SK-N-SH treated with all-trans-retinoic acid at 6 μM for 48 hours (cell line): Measurements from ENCODE around the gene DISP3.

Experiments
- ATAC-seq: fragments of 200-7000 bp; cut with Tn5 transposase; 3 replicates; pipeline ENCODE4 v1.9.1; 2020; ENCODE audit warnings: mild to moderate bottlenecking, moderate library complexity
- ARNTL ChIP-seq: fragments of 450-650 bp; formaldehyde crosslinking; IDR thresholded peaks from 2 replicates; pipeline ENCODE4 v1.5.0; 2020; ENCODE audit warnings: low read depth, mild to moderate bottlenecking, moderate library complexity, borderline replicate concordance
- BACH2 ChIP-seq: fragments of 250-450 bp; sonication (Bioruptor Pico); IDR thresholded peaks from 2 replicates; pipeline ENCODE4 v1.9.0; 2021; ENCODE audit warnings: mild to moderate bottlenecking, borderline replicate concordance
- CSDC2 ChIP-seq: fragments of 250-450 bp; sonication (Bioruptor Pico); IDR thresholded peaks from 2 replicates; pipeline ENCODE4 v1.5.0; 2020; ENCODE audit warnings: mild to moderate bottlenecking, moderate library complexity
- ESRRG ChIP-seq: fragments of 250-450 bp; sonication (Bioruptor Pico); IDR thresholded peaks from 2 replicates; pipeline ENCODE4 v1.6.1; 2021; ENCODE audit warnings: mild to moderate bottlenecking
- GLIS3 ChIP-seq: fragments of 250-450 bp; sonication (Bioruptor Pico); IDR thresholded peaks from 2 replicates; pipeline ENCODE4 v1.5.0; 2020; ENCODE audit warnings: mild to moderate bottlenecking, moderate library complexity
- ISL1 ChIP-seq: fragments of 250-450 bp; sonication (Bioruptor Pico); IDR thresholded peaks from 2 replicates; pipeline ENCODE4 v2.1.2; 2022; ENCODE audit warnings: mild to moderate bottlenecking, moderate library complexity
- RARB ChIP-seq: fragments of 250-450 bp; sonication (Bioruptor Pico); IDR thresholded peaks from 2 replicates; pipeline ENCODE4 v1.8.0; 2021; ENCODE audit warnings: mild to moderate bottlenecking, moderate library complexity
- SNAI2 ChIP-seq: fragments of 250-450 bp; sonication (Bioruptor Pico); IDR thresholded peaks from 2 replicates; pipeline ENCODE4 v1.5.0; 2020; ENCODE audit warnings: mild to moderate bottlenecking, moderate library complexity
- TCF4 ChIP-seq: fragments of 250-450 bp; sonication (Bioruptor Pico); IDR thresholded peaks from 2 replicates; pipeline ENCODE4 v1.8.0; 2021; ENCODE audit warnings: mild to moderate bottlenecking, moderate library complexity, borderline replicate concordance
- TOX ChIP-seq: fragments of 250-450 bp; sonication (Bioruptor Pico); IDR thresholded peaks from 2 replicates; pipeline ENCODE4 v1.8.0; 2021; ENCODE audit warnings: mild to moderate bottlenecking, moderate library complexity, borderline replicate concordance
- ZC3H10 ChIP-seq: fragments of 250-450 bp; sonication (Bioruptor Pico); IDR thresholded peaks from 2 replicates; pipeline ENCODE4 v1.5.1; 2021; ENCODE audit warnings: mild to moderate bottlenecking, moderate library complexity
- ZFP3 ChIP-seq: fragments of 250-450 bp; sonication (Bioruptor Pico); IDR thresholded peaks from 2 replicates; pipeline ENCODE4 v1.5.0; 2020; ENCODE audit warnings: mild to moderate bottlenecking, moderate library complexity
- ZFP30 ChIP-seq: fragments of 450-650 bp; formaldehyde crosslinking; IDR thresholded peaks from 2 replicates; pipeline ENCODE4 v1.5.0; 2022; ENCODE audit warnings: mild to moderate bottlenecking, moderate library complexity
- ZNF565 ChIP-seq: fragments of 450-650 bp; formaldehyde crosslinking; conservative IDR thresholded peaks from 2 replicates; pipeline ENCODE4 v1.5.0; 2020; ENCODE audit warnings: low read depth, mild to moderate bottlenecking, moderate library complexity
- ZNF70 ChIP-seq: fragments of 450-650 bp; formaldehyde crosslinking; IDR thresholded peaks from 2 replicates; pipeline ENCODE4 v1.5.0; 2020; ENCODE audit warnings: mild to moderate bottlenecking, moderate library complexity
- ZNF8 ChIP-seq: fragments of 450-650 bp; formaldehyde crosslinking; IDR thresholded peaks from 2 replicates; pipeline ENCODE4 v1.5.0; 2020; ENCODE audit warnings: mild to moderate bottlenecking, moderate library complexity
- TF ChIP-seq, protein P1 (sequence below): fragments of 250-450 bp; sonication (Bioruptor Pico); IDR thresholded peaks from 2 replicates; pipeline ENCODE4 v1.8.0; 2020; ENCODE audit warnings: mild to moderate bottlenecking, moderate library complexity, borderline replicate concordance
- TF ChIP-seq, protein P2 (sequence below): fragments of 250-450 bp; sonication (Bioruptor Pico); IDR thresholded peaks from 2 replicates; pipeline ENCODE4 v1.5.1; 2021; ENCODE audit warnings: mild to moderate bottlenecking, moderate library complexity
- TF ChIP-seq, protein P3 (sequence below): fragments of 250-450 bp; sonication (Bioruptor Pico); IDR thresholded peaks from 2 replicates; pipeline ENCODE4 v1.5.0; 2020; ENCODE audit warnings: mild to moderate bottlenecking, moderate library complexity
- TF ChIP-seq, protein P4 (sequence below): fragments of 250-450 bp; sonication (Bioruptor Pico); IDR thresholded peaks from 2 replicates; pipeline ENCODE4 v1.8.0; 2021; ENCODE audit warnings: low read depth, mild to moderate bottlenecking, moderate library complexity, borderline replicate concordance
- TF ChIP-seq, protein P5 (sequence below): fragments of 250-450 bp; sonication (Bioruptor Pico); IDR thresholded peaks from 2 replicates; pipeline ENCODE4 v1.5.1; 2020; ENCODE audit warnings: low read depth, mild to moderate bottlenecking, moderate library complexity

Gene DISP3

DNA sequence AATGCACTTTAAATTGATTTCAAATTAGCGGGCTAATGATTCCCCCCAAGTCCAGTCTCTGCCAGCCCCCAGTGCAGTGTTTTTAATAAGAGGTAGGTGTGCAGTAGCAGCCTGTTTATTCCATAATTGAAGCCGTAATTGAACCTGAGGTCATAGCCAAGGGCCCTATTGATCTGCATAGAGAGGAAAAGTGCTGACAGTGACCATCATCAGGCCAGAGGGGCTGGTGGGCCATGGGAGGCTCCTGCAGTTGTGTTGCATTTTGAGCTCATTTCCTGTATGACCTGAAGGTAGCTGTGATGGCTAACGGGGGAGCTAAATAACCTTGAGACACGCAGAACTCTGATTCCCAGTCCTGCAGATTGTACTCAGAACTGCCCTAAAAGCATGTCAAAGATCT lies 67.5 kb downstream of the DISP3 start:
- TF ChIP-seq, protein P1, sequence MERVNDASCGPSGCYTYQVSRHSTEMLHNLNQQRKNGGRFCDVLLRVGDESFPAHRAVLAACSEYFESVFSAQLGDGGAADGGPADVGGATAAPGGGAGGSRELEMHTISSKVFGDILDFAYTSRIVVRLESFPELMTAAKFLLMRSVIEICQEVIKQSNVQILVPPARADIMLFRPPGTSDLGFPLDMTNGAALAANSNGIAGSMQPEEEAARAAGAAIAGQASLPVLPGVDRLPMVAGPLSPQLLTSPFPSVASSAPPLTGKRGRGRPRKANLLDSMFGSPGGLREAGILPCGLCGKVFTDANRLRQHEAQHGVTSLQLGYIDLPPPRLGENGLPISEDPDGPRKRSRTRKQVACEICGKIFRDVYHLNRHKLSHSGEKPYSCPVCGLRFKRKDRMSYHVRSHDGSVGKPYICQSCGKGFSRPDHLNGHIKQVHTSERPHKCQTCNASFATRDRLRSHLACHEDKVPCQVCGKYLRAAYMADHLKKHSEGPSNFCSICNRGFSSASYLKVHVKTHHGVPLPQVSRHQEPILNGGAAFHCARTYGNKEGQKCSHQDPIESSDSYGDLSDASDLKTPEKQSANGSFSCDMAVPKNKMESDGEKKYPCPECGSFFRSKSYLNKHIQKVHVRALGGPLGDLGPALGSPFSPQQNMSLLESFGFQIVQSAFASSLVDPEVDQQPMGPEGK (CRISPR knock-in tag) = no peak
- TF ChIP-seq GLIS3 (CRISPR knock-in tag) (no peak), RARB (CRISPR knock-in tag) (no peak), ZFP3 (CRISPR knock-in tag) (no peak), ARNTL (CRISPR knock-in tag) (no peak), ZNF8 (no peak), SNAI2 (CRISPR knock-in tag) (no peak), BACH2 (CRISPR knock-in tag) (no peak), ZFP30 (CRISPR knock-in tag) (no peak), TCF4 (CRISPR knock-in tag) (no peak), CSDC2 (CRISPR knock-in tag) (no peak), ESRRG (no peak), ISL1 (CRISPR knock-in tag) (no peak), TOX (CRISPR knock-in tag) (no peak), ZC3H10 (CRISPR knock-in tag) (no peak)
- TF ChIP-seq, protein P2, sequence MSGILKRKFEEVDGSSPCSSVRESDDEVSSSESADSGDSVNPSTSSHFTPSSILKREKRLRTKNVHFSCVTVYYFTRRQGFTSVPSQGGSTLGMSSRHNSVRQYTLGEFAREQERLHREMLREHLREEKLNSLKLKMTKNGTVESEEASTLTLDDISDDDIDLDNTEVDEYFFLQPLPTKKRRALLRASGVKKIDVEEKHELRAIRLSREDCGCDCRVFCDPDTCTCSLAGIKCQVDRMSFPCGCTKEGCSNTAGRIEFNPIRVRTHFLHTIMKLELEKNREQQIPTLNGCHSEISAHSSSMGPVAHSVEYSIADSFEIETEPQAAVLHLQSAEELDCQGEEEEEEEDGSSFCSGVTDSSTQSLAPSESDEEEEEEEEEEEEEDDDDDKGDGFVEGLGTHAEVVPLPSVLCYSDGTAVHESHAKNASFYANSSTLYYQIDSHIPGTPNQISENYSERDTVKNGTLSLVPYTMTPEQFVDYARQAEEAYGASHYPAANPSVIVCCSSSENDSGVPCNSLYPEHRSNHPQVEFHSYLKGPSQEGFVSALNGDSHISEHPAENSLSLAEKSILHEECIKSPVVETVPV = no peak
- TF ChIP-seq, protein P3, sequence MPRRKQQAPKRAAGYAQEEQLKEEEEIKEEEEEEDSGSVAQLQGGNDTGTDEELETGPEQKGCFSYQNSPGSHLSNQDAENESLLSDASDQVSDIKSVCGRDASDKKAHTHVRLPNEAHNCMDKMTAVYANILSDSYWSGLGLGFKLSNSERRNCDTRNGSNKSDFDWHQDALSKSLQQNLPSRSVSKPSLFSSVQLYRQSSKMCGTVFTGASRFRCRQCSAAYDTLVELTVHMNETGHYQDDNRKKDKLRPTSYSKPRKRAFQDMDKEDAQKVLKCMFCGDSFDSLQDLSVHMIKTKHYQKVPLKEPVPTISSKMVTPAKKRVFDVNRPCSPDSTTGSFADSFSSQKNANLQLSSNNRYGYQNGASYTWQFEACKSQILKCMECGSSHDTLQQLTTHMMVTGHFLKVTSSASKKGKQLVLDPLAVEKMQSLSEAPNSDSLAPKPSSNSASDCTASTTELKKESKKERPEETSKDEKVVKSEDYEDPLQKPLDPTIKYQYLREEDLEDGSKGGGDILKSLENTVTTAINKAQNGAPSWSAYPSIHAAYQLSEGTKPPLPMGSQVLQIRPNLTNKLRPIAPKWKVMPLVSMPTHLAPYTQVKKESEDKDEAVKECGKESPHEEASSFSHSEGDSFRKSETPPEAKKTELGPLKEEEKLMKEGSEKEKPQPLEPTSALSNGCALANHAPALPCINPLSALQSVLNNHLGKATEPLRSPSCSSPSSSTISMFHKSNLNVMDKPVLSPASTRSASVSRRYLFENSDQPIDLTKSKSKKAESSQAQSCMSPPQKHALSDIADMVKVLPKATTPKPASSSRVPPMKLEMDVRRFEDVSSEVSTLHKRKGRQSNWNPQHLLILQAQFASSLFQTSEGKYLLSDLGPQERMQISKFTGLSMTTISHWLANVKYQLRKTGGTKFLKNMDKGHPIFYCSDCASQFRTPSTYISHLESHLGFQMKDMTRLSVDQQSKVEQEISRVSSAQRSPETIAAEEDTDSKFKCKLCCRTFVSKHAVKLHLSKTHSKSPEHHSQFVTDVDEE (CRISPR knock-in tag) = no peak
- TF ChIP-seq, protein P4, sequence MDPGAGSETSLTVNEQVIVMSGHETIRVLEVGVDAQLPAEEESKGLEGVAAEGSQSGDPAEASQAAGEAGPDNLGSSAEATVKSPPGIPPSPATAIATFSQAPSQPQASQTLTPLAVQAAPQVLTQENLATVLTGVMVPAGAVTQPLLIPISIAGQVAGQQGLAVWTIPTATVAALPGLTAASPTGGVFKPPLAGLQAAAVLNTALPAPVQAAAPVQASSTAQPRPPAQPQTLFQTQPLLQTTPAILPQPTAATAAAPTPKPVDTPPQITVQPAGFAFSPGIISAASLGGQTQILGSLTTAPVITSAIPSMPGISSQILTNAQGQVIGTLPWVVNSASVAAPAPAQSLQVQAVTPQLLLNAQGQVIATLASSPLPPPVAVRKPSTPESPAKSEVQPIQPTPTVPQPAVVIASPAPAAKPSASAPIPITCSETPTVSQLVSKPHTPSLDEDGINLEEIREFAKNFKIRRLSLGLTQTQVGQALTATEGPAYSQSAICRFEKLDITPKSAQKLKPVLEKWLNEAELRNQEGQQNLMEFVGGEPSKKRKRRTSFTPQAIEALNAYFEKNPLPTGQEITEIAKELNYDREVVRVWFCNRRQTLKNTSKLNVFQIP (CRISPR knock-in tag) = no peak
- TF ChIP-seq, protein P5, sequence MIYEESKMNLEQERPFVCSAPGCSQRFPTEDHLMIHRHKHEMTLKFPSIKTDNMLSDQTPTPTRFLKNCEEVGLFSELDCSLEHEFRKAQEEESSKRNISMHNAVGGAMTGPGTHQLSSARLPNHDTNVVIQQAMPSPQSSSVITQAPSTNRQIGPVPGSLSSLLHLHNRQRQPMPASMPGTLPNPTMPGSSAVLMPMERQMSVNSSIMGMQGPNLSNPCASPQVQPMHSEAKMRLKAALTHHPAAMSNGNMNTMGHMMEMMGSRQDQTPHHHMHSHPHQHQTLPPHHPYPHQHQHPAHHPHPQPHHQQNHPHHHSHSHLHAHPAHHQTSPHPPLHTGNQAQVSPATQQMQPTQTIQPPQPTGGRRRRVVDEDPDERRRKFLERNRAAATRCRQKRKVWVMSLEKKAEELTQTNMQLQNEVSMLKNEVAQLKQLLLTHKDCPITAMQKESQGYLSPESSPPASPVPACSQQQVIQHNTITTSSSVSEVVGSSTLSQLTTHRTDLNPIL (CRISPR knock-in tag) = no peak
- ATAC-seq = no peak

DNA sequence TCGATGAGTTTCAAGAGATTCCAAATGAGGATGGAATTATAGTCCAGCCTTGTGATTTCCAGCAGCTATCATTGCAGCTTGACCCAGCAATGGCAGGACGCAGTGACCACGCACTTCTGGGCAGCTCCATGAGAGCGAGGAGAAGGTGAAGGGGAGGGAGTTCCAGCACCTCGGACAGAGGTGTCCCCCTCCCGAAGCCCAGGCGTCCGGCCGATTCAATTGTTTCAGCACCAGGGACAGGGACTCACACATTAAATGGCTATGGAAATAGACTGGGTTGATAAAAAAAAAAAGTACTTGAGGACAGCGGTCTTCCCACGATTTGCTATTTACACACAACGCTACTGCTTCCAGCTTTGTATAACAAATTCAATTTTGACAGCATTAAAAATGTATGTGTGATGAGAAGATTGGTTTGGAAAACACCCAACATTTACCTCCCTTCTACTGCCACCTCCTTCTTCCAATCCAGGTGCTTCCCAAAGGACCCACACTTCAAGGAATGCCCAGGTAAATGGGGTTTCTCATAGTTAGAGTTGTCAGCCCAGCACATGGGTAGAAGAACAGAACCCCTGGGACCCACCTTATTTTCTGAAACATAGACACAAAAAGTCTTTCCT lies 71.8 kb downstream of the DISP3 start:
- ATAC-seq = peak; percentile 66
- TF ChIP-seq ZNF565 (CRISPR knock-in tag) = no peak
- TF ChIP-seq CSDC2 (CRISPR knock-in tag) = peak; percentile 96
- TF ChIP-seq, protein P4 (CRISPR knock-in tag) = no peak
- TF ChIP-seq GLIS3 (CRISPR knock-in tag) = no peak
- peak; percentile 69 for TF ChIP-seq ZFP3 (CRISPR knock-in tag)
- TF ChIP-seq, protein P2 = no peak
- TF ChIP-seq ZNF70 (CRISPR knock-in tag) = no peak
- no peak for TF ChIP-seq RARB (CRISPR knock-in tag)
- TF ChIP-seq TOX (CRISPR knock-in tag) = no peak
- peak; percentile 92; the same call in 1 of the 2 replicates for TF ChIP-seq SNAI2 (CRISPR knock-in tag)
- no peak for TF ChIP-seq ZFP30 (CRISPR knock-in tag)
- no peak for TF ChIP-seq TCF4 (CRISPR knock-in tag)
- TF ChIP-seq, protein P3 (CRISPR knock-in tag) = peak; percentile 53; the same call in 1 of the 2 replicates
- peak; percentile 33; the same call in 1 of the 2 replicates for TF ChIP-seq ISL1 (CRISPR knock-in tag)
- TF ChIP-seq ZC3H10 (CRISPR knock-in tag) = no peak
